Adrenal gland (tissue), 12 donors: Measurements from ENCODE around the gene RAB34. TPM values are rescaled to one million over a fixed set of nuclear protein-coding genes. Genes with fewer than 3 reads are reported as not detected.

Experiments
- DNase-seq, 7 donors: peaks; one replicate each; pipeline ENCODE4 v3.0.0-alpha.2; 2019 to 2020
- H3K27ac ChIP-seq, 5 donors: fragments of 200-600 bp; sonication (generic) in 4 of 5; 1 replicate in 3 of 5; 2 replicates in 2 of 5; pipeline versions ENCODE4 v1.5.1 to v1.8.0; 2016 to 2020; ENCODE audit warnings: mild to moderate bottlenecking in 1 of 5
- H3K27me3 ChIP-seq: fragments of 200-600 bp; 2 replicates; pipeline ENCODE4 v1.8.0; 2021
- H3K36me3 ChIP-seq, 2 donors: fragments of 200-600 bp; replicated peaks in 1 of 2; 1 replicate in 1 of 2; 2 replicates in 1 of 2; pipeline versions ENCODE4 v1.5.1 to v1.8.0; 2018 to 2022
- H3K4me1 ChIP-seq, 2 donors: fragments of 200-600 bp; replicated peaks in 1 of 2; 1 replicate in 1 of 2; 2 replicates in 1 of 2; pipeline versions ENCODE4 v1.5.1 to v1.8.0; 2018 to 2021
- H3K4me3 ChIP-seq, 4 donors: fragments of 200-600 bp; sonication (generic) in 3 of 4; one replicate each; pipeline ENCODE4 v1.5.1; 2016 to 2018
- H3K9me3 ChIP-seq, 3 donors: fragments of 200-600 bp; sonication (generic) in 1 of 3; replicated peaks in 1 of 3; 1 replicate in 2 of 3; 2 replicates in 1 of 3; pipeline versions ENCODE4 v1.5.1 to v1.8.0; 2016 to 2021
- POLR2A ChIP-seq, 2 donors: fragments of 450-650 bp; IDR thresholded peaks; one replicate each; pipeline ENCODE4 v1.6.1; 2017; ENCODE audit warnings: antibody characterized with exemption in 2 of 2, mild to moderate bottlenecking in 2 of 2, moderate library complexity in 1 of 2
- WGBS, 4 donors: extraction: QIAGEN DNeasy Blood & Tissue Kit in 2 of 4; methylation state at CpG; one replicate each; pipeline versions ENCODE4 v1.1.5 to v1.1.7; 2013 to 2017; 5-methylcytosine and 5-hydroxymethylcytosine counted together
- intact Hi-C, 2 donors: fragments of 100-400 bp; cut with DNase I; formaldehyde crosslinking; loops; one replicate each; pipeline versions ENCODE4 v1.14.1 to v1.15.0; 2022 to 2023
- polyA plus RNA-seq, 3 donors: library from polyadenylated mRNA; stranded (reverse); fragments of 200-250 nt in 2 of 3; fragments of 350-450 nt in 1 of 3; fragmentation: Illumina TruSeq in 1 of 3; extraction: RNeasy Lipid Tissue Mini Kit (QIAGEN cat#74804) in 1 of 3; gene quantifications; one replicate each; pipeline ENCODE4 v1.2.3, GENCODE V29; 2013 to 2014
- total RNA-seq, 9 donors: library from RNA; depleted of rRNA in 4 of 9; stranded (reverse); fragments of >200 nt in 4 of 9; fragments of 120-200 nt in 1 of 9; fragmentation: NEBNext Ultra II Directional in 1 of 9; extraction: Animal tissue kit (Norgen Biotek cat#: 25700) in 1 of 9; gene quantifications; one replicate each; pipeline versions ENCODE4 v1.1.0 to v1.2.4, GENCODE V29; 2013 to 2023
- TF ChIP-seq, protein P1 (sequence below), 6 experiments: fragments of 450-650 bp in 4 of 6; fragments of 200-600 bp in 2 of 6; sonication (generic) in 1 of 6; IDR thresholded peaks; 1 replicate in 5 of 6; 2 replicates in 1 of 6; pipeline versions ENCODE4 v1.5.1 to v1.8.0; 2016 to 2021; ENCODE audit warnings: antibody characterized with exemption in 6 of 6, mild to moderate bottlenecking in 2 of 6, moderate library complexity in 1 of 6
- donor health status: healthy with polysubstance abuse.
- donor health status: Bipolar disorder and iron deficiency.
- donor health status: DM: yes; HTN: yes; CAD: no.
- donor health status: DM: no; HTN: no; CAD: no.
- donor health status: DM: no; HTN: no; CAD: no.
- donor health status: DM: yes; HTN: yes; CAD: no.

RAB34 gene
- total and polyA plus RNA-seq, 12 donors = 111 to 332 (median 146) TPM

DNA sequence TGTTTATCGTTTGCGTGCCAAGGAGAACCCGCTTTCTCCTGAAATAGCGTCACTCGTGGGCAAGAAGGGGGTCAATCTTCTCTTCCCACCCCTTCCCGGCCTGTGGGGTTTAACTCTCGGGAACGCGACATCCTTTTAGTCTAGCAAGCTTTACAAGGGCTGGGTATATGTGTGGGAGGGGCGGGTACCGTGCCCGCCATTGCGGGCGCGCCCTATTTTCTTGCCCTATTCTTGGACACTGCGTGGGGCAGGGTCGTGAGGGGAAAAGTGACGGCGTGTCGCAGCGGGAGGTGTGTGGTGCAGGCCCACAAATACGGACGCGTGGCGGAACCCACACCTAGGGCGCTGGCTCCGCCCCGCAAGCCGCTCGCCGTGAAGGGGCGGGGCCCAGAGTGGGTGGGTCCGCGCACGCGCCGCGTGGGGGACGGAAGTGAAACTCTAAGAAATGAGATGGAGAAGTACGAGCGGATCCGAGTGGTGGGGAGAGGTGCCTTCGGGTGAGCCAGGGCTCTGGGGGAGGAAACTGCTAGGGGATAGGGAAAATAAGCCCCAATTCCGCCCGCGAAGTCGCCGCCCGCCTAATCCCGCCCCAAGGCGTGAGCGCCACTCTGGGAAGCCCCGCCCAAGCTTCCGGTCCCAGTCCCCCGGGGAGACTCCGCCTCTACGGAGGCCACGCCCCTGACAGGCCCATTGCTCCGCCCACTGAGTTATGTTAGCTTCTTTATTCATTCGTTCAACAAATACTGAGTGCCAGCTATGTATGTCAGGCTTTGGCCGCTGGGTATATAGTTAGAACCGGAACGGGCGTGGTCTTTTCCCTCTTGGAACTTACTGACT, 10.9 kb upstream of the RAB34 start, which contains the start of gene NEK8:
TSS of gene NEK8 (plus strand) at position 425 of the 837 bp plus-strand sequence. CDS start at position 451, 26 bp downstream.
- Histone ChIP-seq H3K4me1 (peaks cover 15 to 28% of the 10 kb centered on the region in 2 donors), H3K36me3 (peaks cover 0 to 11% of the 10 kb centered on the region in 2 donors), H3K9me3 (no peaks in the 10 kb centered on the region), H3K4me3 (peak within 1 kb of the TSS; percentile 28 to 73 (median 64)), H3K27me3 (no peaks in the 10 kb centered on the region), H3K27ac (peak within 1 kb of the TSS; percentile 67 to 97 (median 83))
- DNase-seq = peak; percentile 93 to 98 (median 95)
- TF ChIP-seq, protein P1, sequence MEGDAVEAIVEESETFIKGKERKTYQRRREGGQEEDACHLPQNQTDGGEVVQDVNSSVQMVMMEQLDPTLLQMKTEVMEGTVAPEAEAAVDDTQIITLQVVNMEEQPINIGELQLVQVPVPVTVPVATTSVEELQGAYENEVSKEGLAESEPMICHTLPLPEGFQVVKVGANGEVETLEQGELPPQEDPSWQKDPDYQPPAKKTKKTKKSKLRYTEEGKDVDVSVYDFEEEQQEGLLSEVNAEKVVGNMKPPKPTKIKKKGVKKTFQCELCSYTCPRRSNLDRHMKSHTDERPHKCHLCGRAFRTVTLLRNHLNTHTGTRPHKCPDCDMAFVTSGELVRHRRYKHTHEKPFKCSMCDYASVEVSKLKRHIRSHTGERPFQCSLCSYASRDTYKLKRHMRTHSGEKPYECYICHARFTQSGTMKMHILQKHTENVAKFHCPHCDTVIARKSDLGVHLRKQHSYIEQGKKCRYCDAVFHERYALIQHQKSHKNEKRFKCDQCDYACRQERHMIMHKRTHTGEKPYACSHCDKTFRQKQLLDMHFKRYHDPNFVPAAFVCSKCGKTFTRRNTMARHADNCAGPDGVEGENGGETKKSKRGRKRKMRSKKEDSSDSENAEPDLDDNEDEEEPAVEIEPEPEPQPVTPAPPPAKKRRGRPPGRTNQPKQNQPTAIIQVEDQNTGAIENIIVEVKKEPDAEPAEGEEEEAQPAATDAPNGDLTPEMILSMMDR (IDR thresholded peaks at IDR 0.05) = no peak
- TF ChIP-seq POLR2A (IDR thresholded peaks at IDR 0.05) = peak; percentile 14 to 21
- intact Hi-C loops = loop anchor here in 1 of 2 donors (2.0 kb wide), 1 partner anchor 18 kb away; no protein-coding TSS in a partner anchor
- 0 to 1% (median 0%) methylated on average over 54 to 64 of the region's 64 CpGs for WGBS, 4 donors

DNA sequence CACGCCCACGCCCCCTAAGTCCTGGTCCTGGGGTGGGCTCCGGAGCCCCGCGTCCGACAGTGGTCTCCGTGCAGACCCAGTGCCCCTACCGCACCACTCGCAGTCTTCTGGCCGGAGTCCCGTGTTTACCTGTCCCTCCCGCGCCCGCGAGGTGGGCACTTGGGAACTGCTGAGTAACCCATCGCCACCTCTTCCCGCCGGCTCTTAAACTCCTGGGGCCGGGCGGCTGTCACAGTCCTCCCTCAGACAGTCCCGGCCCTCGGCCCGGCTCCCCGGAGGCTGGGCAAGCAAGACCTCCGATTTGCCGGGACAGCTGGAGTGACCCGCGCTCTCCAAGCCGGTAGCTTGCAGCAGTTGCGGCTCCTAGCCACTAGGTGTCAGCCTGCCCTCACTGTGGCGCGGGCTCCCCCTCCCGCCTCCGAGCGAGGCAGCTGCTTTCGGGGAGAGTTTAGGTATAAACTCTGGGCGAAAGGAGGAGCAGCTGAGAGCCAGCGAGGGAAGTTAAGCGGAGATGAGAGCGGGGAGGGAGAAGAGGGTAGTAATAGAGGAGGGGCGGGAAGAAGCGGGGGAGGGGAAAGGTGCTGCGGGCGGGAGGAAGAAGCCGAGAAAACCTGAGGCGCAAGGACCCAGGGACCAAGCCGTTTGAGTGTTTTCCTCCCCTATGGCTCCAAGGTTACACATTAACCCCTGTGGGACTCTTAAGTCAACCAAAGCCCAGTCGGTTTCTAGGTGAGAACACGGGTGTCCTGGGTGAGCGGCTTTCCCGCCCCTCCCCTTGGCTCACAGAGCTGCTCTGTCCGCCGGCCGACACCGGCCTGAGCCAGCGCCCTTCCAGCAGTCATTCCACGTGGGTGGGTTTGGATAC, 9.2 kb upstream of the RAB34 start:
- peak; percentile 92 to 97 (median 94) for DNase-seq
- WGBS, 4 donors = 0 to 1% (median 0%) methylated on average over 17 to 57 of the region's 57 CpGs
- peaks cover 15 to 40% of the 10 kb centered on the region in 2 donors for H3K4me1 ChIP-seq
- H3K4me3 ChIP-seq = peak overlapping the region; percentile 27 to 71 (median 43)
- H3K27ac ChIP-seq = peak overlapping the region; percentile 51 to 92 (median 75)
- intact Hi-C loops = no loop called here
- TF ChIP-seq, protein P1 (IDR thresholded peaks at IDR 0.05) = peak; percentile 99 to 100 (median 99)
- peak in 1 of 2 donors; percentile 45 for TF ChIP-seq POLR2A (IDR thresholded peaks at IDR 0.05)
- H3K27me3 ChIP-seq = no peaks in the 10 kb centered on the region
- no peaks in the 10 kb centered on the region for H3K9me3 ChIP-seq
- peaks cover 0 to 28% of the 10 kb centered on the region in 2 donors for H3K36me3 ChIP-seq

DNA sequence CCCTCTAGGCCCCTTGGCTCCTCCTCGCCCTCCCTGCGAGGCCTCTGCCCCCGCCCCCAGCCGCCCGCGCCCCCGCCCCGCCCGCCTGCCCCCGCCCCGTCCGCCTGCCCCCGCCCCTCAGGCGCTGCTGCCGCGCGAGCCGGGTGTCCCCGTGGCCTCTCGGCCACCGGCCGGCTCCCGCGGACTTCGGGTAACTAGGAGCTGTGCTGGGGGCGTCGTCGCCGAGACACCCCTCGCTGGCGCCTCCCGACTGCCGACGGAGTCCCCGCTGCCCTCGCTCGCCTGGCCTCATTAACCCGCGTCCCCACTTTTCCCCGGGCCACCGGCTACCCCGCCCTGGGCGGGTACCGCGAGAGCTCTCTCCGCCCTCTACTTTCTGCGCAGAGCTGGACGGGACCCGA, 8.6 kb upstream of the RAB34 start, which contains the start of gene TLCD1:
TSS of gene TLCD1 (minus strand) at position 8 of the 401 bp plus-strand sequence. CDS start 136 bp downstream, outside the sequence.
- WGBS, 4 donors = 0% methylated on average over 1 to 49 of the region's 49 CpGs; no CpG with 5 or more reads in 1 of the 4 donors
- TF ChIP-seq, protein P1 (IDR thresholded peaks at IDR 0.05) = no peak
- no peak for TF ChIP-seq POLR2A (IDR thresholded peaks at IDR 0.05)
- Histone ChIP-seq H3K4me1 (peaks cover 16 to 47% of the 10 kb centered on the region in 2 donors), H3K4me3 (peak within 1 kb of the TSS; percentile 27 to 71 (median 43)), H3K27me3 (no peaks in the 10 kb centered on the region), H3K36me3 (peaks cover 0 to 35% of the 10 kb centered on the region in 2 donors), H3K27ac (peak within 1 kb of the TSS; percentile 51 to 92 (median 75)), H3K9me3 (no peaks in the 10 kb centered on the region)
- DNase-seq = peak in 4 of 7 donors; percentile 60 to 81 (median 72)
- intact Hi-C loops = no loop called here
